Esophagus squamous epithelium (tissue), 5 donors: ENCODE data around the gene GINS2. TPM values are rescaled to one million over a fixed set of nuclear protein-coding genes. Genes with fewer than 3 reads are reported as not detected.

Experiments used
- DNase-seq: peaks from one replicate; lab custom pipeline; 2025; lab: John Stamatoyannopoulos, UW
- H3K27ac ChIP-seq, 4 donors: fragments of 200-600 bp; sonication (generic); one replicate each; pipeline ENCODE4 v1.5.1; 2016 to 2019; ENCODE audit warnings: mild to moderate bottlenecking in 1 of 4
- H3K27me3 ChIP-seq, 4 donors: fragments of 200-600 bp; sonication (generic); 1 replicate in 3 of 4; 2 replicates in 1 of 4; pipeline versions ENCODE4 v1.5.1 to v1.6.0; 2017 to 2021; ENCODE audit warnings: antibody characterized with exemption in 1 of 4
- H3K36me3 ChIP-seq, 3 donors: fragments of 200-600 bp; sonication (generic); one replicate each; pipeline ENCODE4 v1.5.1; 2016 to 2019
- H3K4me1 ChIP-seq, 3 donors: fragments of 200-600 bp; sonication (generic); one replicate each; pipeline ENCODE4 v1.5.1; 2017 to 2019
- H3K4me3 ChIP-seq, 4 donors: fragments of 200-600 bp; sonication (generic); 1 replicate in 3 of 4; 2 replicates in 1 of 4; pipeline ENCODE4 v1.5.1; 2016 to 2019; ENCODE audit warnings: mild to moderate bottlenecking in 2 of 4, moderate library complexity in 1 of 4
- H3K9me3 ChIP-seq, 3 donors: fragments of 200-600 bp; sonication (generic); one replicate each; pipeline ENCODE4 v1.5.1; 2016 to 2019
- POLR2A ChIP-seq, 4 donors: fragments of 450-650 bp; IDR thresholded peaks; one replicate each; pipeline ENCODE4 v1.6.1; 2017; ENCODE audit warnings: antibody characterized with exemption in 4 of 4, mild to moderate bottlenecking in 4 of 4, moderate library complexity in 3 of 4
- WGBS, 2 donors: methylation state at CpG; one replicate each; pipeline ENCODE4 v1.1.5; 2018; 5-methylcytosine and 5-hydroxymethylcytosine counted together
- intact Hi-C: fragments of 100-400 bp; cut with DNase I; formaldehyde crosslinking; loops from one replicate; pipeline ENCODE4 v1.15.0; 2022
- total RNA-seq, 4 donors: library from RNA; depleted of rRNA; stranded (reverse); fragments of >200 nt; gene quantifications; one replicate each; pipeline ENCODE4 v1.1.0, GENCODE V29; 2016
- TF ChIP-seq, protein P1 (sequence below), 6 experiments: fragments of 450-650 bp in 4 of 6; fragments of 200-600 bp in 2 of 6; sonication (generic) in 2 of 6; IDR thresholded peaks; one replicate each; pipeline ENCODE4 v1.5.1; 2016 to 2019; ENCODE audit warnings: antibody characterized with exemption in 6 of 6, mild to moderate bottlenecking in 4 of 6, moderate library complexity in 4 of 6
- donor health status: DM: yes; HTN: yes; CAD: no.

The GINS2 gene
- total RNA-seq, 4 donors from 2014 or later: 2.5 to 12.6 (median 6.7) TPM

DNA sequence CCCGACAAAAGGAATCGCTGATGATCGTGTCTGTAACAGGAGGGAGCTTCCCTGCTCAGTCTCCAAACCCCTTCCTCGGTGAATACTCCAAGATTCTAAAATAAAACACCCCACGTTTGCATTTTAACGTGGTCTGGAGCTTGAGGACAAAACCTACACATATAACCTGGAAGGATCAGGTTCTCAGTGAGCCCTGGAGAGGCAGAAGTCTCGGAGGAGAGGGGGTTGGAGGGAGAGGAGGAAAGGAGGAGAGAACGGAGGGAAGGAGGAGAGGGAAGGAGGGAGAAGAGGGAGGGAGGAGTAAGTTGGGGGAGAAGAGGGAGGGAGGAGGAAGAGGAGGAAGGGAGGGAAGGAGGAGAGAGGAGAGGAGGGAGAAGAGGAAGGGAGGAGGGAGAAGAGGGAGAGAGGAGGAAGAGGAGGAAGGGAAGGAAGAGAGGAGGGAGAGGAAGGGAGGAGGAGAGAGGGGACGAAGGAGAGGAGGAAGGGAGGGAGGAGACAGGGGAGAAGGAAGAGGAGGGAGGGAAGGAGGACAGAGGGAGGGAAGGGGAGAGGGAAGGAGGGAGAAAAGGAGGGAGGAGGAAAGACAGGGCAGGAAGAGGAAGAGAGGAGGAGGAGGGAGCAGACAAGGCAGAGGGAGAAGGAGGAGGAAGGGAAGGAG is 27.4 kb upstream of the GINS2 start:
- no peak overlapping the region for H3K27ac ChIP-seq
- no peak overlapping the region for H3K4me3 ChIP-seq
- 8 to 26% methylated on average over 9 of the region's 9 CpGs for WGBS, 2 donors
- intact Hi-C loops: no loop called here
- H3K4me1 ChIP-seq: peaks cover 22 to 43% (median 24%) of the 10 kb centered on the region in 3 donors
- no peak for TF ChIP-seq POLR2A (IDR thresholded peaks at IDR 0.05)
- TF ChIP-seq, protein P1, sequence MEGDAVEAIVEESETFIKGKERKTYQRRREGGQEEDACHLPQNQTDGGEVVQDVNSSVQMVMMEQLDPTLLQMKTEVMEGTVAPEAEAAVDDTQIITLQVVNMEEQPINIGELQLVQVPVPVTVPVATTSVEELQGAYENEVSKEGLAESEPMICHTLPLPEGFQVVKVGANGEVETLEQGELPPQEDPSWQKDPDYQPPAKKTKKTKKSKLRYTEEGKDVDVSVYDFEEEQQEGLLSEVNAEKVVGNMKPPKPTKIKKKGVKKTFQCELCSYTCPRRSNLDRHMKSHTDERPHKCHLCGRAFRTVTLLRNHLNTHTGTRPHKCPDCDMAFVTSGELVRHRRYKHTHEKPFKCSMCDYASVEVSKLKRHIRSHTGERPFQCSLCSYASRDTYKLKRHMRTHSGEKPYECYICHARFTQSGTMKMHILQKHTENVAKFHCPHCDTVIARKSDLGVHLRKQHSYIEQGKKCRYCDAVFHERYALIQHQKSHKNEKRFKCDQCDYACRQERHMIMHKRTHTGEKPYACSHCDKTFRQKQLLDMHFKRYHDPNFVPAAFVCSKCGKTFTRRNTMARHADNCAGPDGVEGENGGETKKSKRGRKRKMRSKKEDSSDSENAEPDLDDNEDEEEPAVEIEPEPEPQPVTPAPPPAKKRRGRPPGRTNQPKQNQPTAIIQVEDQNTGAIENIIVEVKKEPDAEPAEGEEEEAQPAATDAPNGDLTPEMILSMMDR (IDR thresholded peaks at IDR 0.05): no peak
- no peak for DNase-seq
- peaks cover 0 to 15% (median 0%) of the 10 kb centered on the region in 4 donors for H3K27me3 ChIP-seq
- H3K9me3 ChIP-seq: peaks cover 0 to 11% (median 0%) of the 10 kb centered on the region in 3 donors
- H3K36me3 ChIP-seq: peaks cover 0 to 6% (median 0%) of the 10 kb centered on the region in 3 donors

DNA sequence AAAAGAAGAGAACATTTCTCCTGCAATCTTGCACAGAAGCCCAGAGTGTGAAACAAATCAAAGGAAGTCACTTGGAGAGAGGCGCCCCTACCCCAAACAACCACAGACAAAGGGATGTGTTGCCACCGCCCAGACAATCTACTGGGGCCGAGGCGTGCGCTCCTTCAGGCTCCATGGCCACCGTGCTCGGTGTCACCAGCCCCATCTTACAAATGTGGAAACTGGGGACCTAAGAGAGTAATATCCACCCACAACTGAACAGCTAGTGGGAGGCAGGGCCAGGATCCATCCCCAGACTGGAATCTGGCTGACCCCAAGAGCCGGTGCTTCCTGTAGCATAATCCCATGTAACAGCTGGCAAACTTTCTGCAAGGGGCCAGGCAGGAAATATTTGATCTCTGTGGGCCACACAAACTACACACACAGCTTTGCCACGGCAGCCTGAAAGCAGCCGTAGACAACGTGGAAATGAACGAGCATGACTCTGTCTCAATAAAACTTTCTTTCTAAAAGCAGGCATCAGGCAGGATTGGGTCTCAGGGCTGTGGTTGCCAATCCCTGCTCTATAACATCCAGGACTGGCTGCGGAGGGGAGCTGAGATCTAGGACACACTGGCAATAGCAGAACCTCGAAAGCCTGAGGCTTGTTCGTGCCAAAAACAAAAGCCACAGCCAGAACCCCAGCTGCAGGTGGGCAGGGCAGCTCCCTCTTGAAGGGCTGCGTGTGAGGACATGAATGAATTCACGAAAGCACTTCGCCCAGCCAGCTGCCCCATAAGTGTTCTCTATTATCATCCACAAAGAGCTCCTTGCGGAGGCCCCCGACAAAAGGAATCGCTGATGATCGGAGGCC is 26.6 kb upstream of the GINS2 start:
- H3K4me1 ChIP-seq: peaks cover 22 to 43% (median 24%) of the 10 kb centered on the region in 3 donors
- H3K27ac ChIP-seq: no peak overlapping the region
- H3K36me3 ChIP-seq: peaks cover 0 to 6% (median 0%) of the 10 kb centered on the region in 3 donors
- H3K27me3 ChIP-seq: peaks cover 0 to 15% (median 0%) of the 10 kb centered on the region in 4 donors
- H3K4me3 ChIP-seq: no peak overlapping the region
- intact Hi-C loops: no loop called here
- WGBS, 2 donors: 25 to 31% methylated on average over 14 to 15 of the region's 22 CpGs
- TF ChIP-seq, protein P1 (IDR thresholded peaks at IDR 0.05): no peak
- no peak for TF ChIP-seq POLR2A (IDR thresholded peaks at IDR 0.05)
- DNase-seq: no peak
- peaks cover 0 to 11% (median 0%) of the 10 kb centered on the region in 3 donors for H3K9me3 ChIP-seq

DNA sequence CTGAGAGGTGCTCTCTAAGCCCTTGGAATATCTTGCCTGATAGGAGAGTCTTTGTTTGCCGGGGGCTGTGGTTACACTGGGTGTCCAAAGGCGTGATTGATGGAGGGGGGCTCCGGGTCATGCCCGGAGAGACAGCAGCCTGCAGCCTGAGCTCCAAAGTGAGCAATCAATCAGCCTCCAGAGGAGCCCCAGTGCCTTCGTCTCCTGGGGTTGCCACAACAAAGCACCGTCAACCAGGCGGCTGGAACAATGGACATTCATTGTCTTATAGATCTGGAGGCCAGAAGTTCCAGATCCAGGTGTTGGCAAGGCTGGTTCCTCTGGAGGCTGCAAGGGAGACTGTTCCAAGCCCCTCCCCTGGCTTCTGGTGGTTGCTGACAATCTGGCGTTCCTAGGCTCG is 24.0 kb upstream of the GINS2 start:
- no peak for DNase-seq
- Histone ChIP-seq H3K27me3 (peaks cover 0 to 11% (median 0%) of the 10 kb centered on the region in 4 donors), H3K27ac (no peak overlapping the region), H3K4me1 (peaks cover 19 to 30% (median 21%) of the 10 kb centered on the region in 3 donors), H3K4me3 (no peak overlapping the region), H3K9me3 (peaks cover 0 to 11% (median 0%) of the 10 kb centered on the region in 3 donors), H3K36me3 (peaks cover 0 to 6% (median 0%) of the 10 kb centered on the region in 3 donors)
- intact Hi-C loops: no loop called here
- TF ChIP-seq POLR2A (IDR thresholded peaks at IDR 0.05): no peak
- TF ChIP-seq, protein P1 (IDR thresholded peaks at IDR 0.05): no peak
- WGBS, 2 donors: 53 to 73% methylated on average over 2 to 7 of the region's 9 CpGs

DNA sequence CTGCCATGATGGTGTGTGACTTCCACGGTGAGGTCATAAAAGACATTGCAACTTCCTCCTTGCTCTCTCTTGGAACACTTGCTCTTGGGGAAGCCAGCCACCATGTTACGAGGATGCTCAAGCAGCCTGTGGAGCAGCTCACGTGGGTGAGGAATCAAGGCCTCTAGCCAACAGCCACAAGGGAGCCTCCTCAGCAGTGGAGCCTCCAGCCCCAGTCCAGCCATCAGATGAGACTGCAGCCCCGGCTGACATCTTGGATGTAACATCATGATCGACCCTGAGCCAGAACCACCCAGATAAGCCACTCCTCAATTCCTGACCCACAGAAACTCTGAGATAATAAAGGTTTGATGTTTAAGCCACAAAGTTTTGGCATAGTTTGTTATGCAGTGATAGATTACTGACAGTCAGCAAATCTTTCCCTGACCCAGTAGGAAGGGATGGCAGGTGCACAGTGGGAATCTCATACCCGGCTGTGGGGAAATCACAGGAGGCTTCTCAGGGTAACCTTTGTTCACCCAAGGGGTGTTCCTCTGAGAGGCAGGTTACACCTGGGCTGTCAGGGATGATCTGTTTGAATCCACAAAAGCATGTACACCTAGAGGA is 23.3 kb upstream of the GINS2 start:
- 71 to 84% methylated on average over 2 to 3 of the region's 6 CpGs for WGBS, 2 donors
- TF ChIP-seq, protein P1 (IDR thresholded peaks at IDR 0.05): no peak
- no peak for TF ChIP-seq POLR2A (IDR thresholded peaks at IDR 0.05)

More for the DNA sequence above, 23.3 kb upstream of the GINS2 start:
- peaks cover 17 to 29% (median 17%) of the 10 kb centered on the region in 3 donors for H3K4me1 ChIP-seq
- intact Hi-C loops: no loop called here
- H3K36me3 ChIP-seq: peaks cover 0 to 6% (median 0%) of the 10 kb centered on the region in 3 donors
- peaks cover 0 to 11% (median 0%) of the 10 kb centered on the region in 3 donors for H3K9me3 ChIP-seq
- H3K27ac ChIP-seq: no peak overlapping the region
- H3K4me3 ChIP-seq: no peak overlapping the region
- H3K27me3 ChIP-seq: peaks cover 0 to 6% (median 0%) of the 10 kb centered on the region in 4 donors
- DNase-seq: no peak
